Liver (tissue), 9 donors: ENCODE results near the gene PIAS1. TPM values are rescaled to one million over a fixed set of nuclear protein-coding genes. Genes with fewer than 3 reads are reported as not detected.

Experiments used
- DNase-seq: peaks from one replicate; pipeline ENCODE4 v3.0.0-alpha.2; 2017; ENCODE audit warnings: low spot score
- H3K27ac ChIP-seq, 2 donors: one replicate each; pipeline ENCODE4 v1.7.0; 2013; ENCODE audit warnings: inconsistent platforms in 2 of 2, low read length in 2 of 2, control low read depth in 1 of 2, low read depth in 1 of 2, mild to moderate bottlenecking in 1 of 2
- H3K27me3 ChIP-seq, 4 donors: one replicate each; pipeline versions ENCODE4 v1.6.1 to v1.7.0; 2013; ENCODE audit warnings: low read length in 3 of 4, inconsistent platforms in 1 of 4, mild to moderate bottlenecking in 1 of 4, moderate library complexity in 1 of 4; ENCODE audit not compliant: control insufficient read depth in 4 of 4, insufficient read depth in 4 of 4
- H3K36me3 ChIP-seq, 4 donors: one replicate each; pipeline versions ENCODE4 v1.6.1 to v1.7.0; 2013; ENCODE audit warnings: low read length in 3 of 4, mild to moderate bottlenecking in 3 of 4, low read depth in 1 of 4, moderate library complexity in 1 of 4; ENCODE audit not compliant: control insufficient read depth in 4 of 4, insufficient read depth in 3 of 4
- H3K4me1 ChIP-seq, 4 donors: one replicate each; pipeline versions ENCODE4 v1.6.1 to v1.7.0; 2013; ENCODE audit warnings: low read length in 3 of 4, mild to moderate bottlenecking in 3 of 4, moderate library complexity in 1 of 4; ENCODE audit not compliant: control insufficient read depth in 4 of 4, insufficient read depth in 4 of 4
- H3K4me3 ChIP-seq, 3 donors: one replicate each; pipeline versions ENCODE4 v1.6.1 to v1.7.0; 2013; ENCODE audit warnings: low read length in 3 of 3, control low read depth in 1 of 3, low read depth in 1 of 3, mild to moderate bottlenecking in 1 of 3
- H3K9ac ChIP-seq, 2 donors: one replicate each; pipeline ENCODE4 v1.7.0; 2013; ENCODE audit warnings: low read length in 2 of 2, mild to moderate bottlenecking in 2 of 2, moderate library complexity in 2 of 2, control low read depth in 1 of 2, low read depth in 1 of 2
- H3K9me3 ChIP-seq, 4 donors: one replicate each; pipeline versions ENCODE4 v1.6.1 to v1.7.0; 2013; ENCODE audit warnings: low read length in 3 of 4; ENCODE audit not compliant: control insufficient read depth in 4 of 4
- EGR1 ChIP-seq, 2 donors: IDR thresholded peaks; 2 replicates each; pipeline ENCODE4 v1.6.1; 2016 to 2018; ENCODE audit warnings: antibody characterized with exemption in 2 of 2, low read depth in 2 of 2
- FOXA1 ChIP-seq: IDR thresholded peaks from 2 replicates; pipeline ENCODE4 v1.6.1; 2016; ENCODE audit warnings: antibody characterized with exemption
- FOXA2 ChIP-seq: IDR thresholded peaks from 2 replicates; pipeline ENCODE4 v1.6.1; 2016; ENCODE audit warnings: antibody characterized with exemption
- GABPA ChIP-seq, 2 donors: IDR thresholded peaks in 1 of 2; conservative IDR thresholded peaks in 1 of 2; 2 replicates each; pipeline ENCODE4 v1.6.1; 2016; ENCODE audit warnings: antibody characterized with exemption in 2 of 2, mild to moderate bottlenecking in 1 of 2, moderate library complexity in 1 of 2
- HNF4A ChIP-seq, 2 donors: conservative IDR thresholded peaks; 2 replicates each; pipeline ENCODE4 v1.6.1; 2016; ENCODE audit warnings: antibody characterized with exemption in 2 of 2, mild to moderate bottlenecking in 2 of 2
- HNF4G ChIP-seq: IDR thresholded peaks from 2 replicates; pipeline ENCODE4 v1.6.1; 2016; ENCODE audit warnings: antibody characterized with exemption
- JUND ChIP-seq, 2 donors: IDR thresholded peaks; 2 replicates each; pipeline ENCODE4 v1.6.1; 2016; ENCODE audit warnings: antibody characterized with exemption in 2 of 2
- MAX ChIP-seq: IDR thresholded peaks from 2 replicates; pipeline ENCODE4 v1.6.1; 2016; ENCODE audit warnings: antibody characterized with exemption
- NR2F2 ChIP-seq: IDR thresholded peaks from 2 replicates; pipeline ENCODE4 v1.6.1; 2016; ENCODE audit warnings: antibody characterized with exemption
- RAD21 ChIP-seq, 2 donors: IDR thresholded peaks; 2 replicates each; pipeline ENCODE4 v1.6.1; 2016; ENCODE audit warnings: antibody characterized with exemption in 2 of 2, mild to moderate bottlenecking in 2 of 2
- RXRA ChIP-seq, 2 donors: IDR thresholded peaks; 2 replicates each; pipeline ENCODE4 v1.6.1; 2017 to 2018; ENCODE audit warnings: antibody characterized with exemption in 2 of 2, mild to moderate bottlenecking in 1 of 2
- SP1 ChIP-seq: IDR thresholded peaks from 2 replicates; pipeline ENCODE4 v1.6.1; 2018; ENCODE audit warnings: antibody characterized with exemption, mild to moderate bottlenecking
- TAF1 ChIP-seq: conservative IDR thresholded peaks from 2 replicates; pipeline ENCODE4 v1.6.1; 2016; ENCODE audit warnings: antibody characterized with exemption, mild to moderate bottlenecking
- YY1 ChIP-seq: IDR thresholded peaks from 2 replicates; pipeline ENCODE4 v1.6.1; 2016; ENCODE audit warnings: antibody characterized with exemption, mild to moderate bottlenecking
- ZBTB33 ChIP-seq: IDR thresholded peaks from 2 replicates; pipeline ENCODE4 v1.6.1; 2016; ENCODE audit warnings: antibody characterized with exemption
- WGBS: extraction: QIAGEN DNeasy Blood & Tissue Kit; methylation state at CpG from one replicate; pipeline ENCODE4 v1.1.7; 2013; 5-methylcytosine and 5-hydroxymethylcytosine counted together
- polyA plus RNA-seq, 2 donors: library from polyadenylated mRNA; stranded (reverse) in 1 of 2; unstranded in 1 of 2; fragments of 200-250 nt in 1 of 2; fragments of >200 nt in 1 of 2; fragmentation: Nextera tagmentation in 1 of 2; extraction: Ambion mirVana in 1 of 2; gene quantifications; one replicate each; pipeline versions ENCODE4 v1.2.1 to v1.2.3, GENCODE V29; 2013 to 2015
- total RNA-seq, 2 donors: library from RNA; depleted of rRNA; stranded (reverse); fragments of >200 nt; gene quantifications; one replicate each; pipeline ENCODE4 v1.2.3, GENCODE V29; 2014
- TF ChIP-seq, protein P1 (sequence below): IDR thresholded peaks from 2 replicates; pipeline ENCODE4 v1.6.1; 2016; ENCODE audit warnings: antibody characterized with exemption
- TF ChIP-seq, protein P2 (sequence below): fragments of 150-350 bp; IDR thresholded peaks from 2 replicates; pipeline ENCODE4 v1.5.1; 2017; ENCODE audit warnings: improper control_type of control experiment, low read depth, low read length; ENCODE audit not compliant: missing input control
- TF ChIP-seq, protein P3 (sequence below): IDR thresholded peaks from 2 replicates; pipeline ENCODE4 v1.6.1; 2016; ENCODE audit warnings: antibody characterized with exemption, mild to moderate bottlenecking
- donor health status: healthy.
- donor health status: healthy.
- donor health status: healthy.
- donor health status: healthy.
- donor health status: healthy.

The PIAS1 gene
- total and polyA plus RNA-seq, 4 donors: 5.6 to 18.8 (median 13.2) TPM

GRCh38 chr15:68017201-68017600, 36.9 kb upstream of the PIAS1 start:
- H3K9me3 ChIP-seq: no peaks in the 10 kb centered on the region
- peaks cover 0 to 2% (median 0%) of the 10 kb centered on the region in 4 donors for H3K4me1 ChIP-seq
- no peak overlapping the region for H3K9ac ChIP-seq
- H3K4me3 ChIP-seq: no peak overlapping the region
- no peak overlapping the region for H3K27ac ChIP-seq
- no peak for DNase-seq
- H3K27me3 ChIP-seq: no peaks in the 10 kb centered on the region
- no peaks in the 10 kb centered on the region for H3K36me3 ChIP-seq
- 92% methylated on average over 6 of the region's 6 CpGs for WGBS
- no peak for TF ChIP-seq FOXA1
- TF ChIP-seq ZBTB33: no peak
- TF ChIP-seq YY1: no peak
- TF ChIP-seq RXRA (IDR thresholded peaks at IDR 0.05): no peak
- TF ChIP-seq GABPA (IDR thresholded peaks at IDR 0.05 in 1 of 2, conservative IDR thresholded peaks at IDR 0.05 in 1 of 2): no peak
- no peak for TF ChIP-seq RAD21 (IDR thresholded peaks at IDR 0.05)
- TF ChIP-seq TAF1: no peak
- no peak for TF ChIP-seq EGR1 (IDR thresholded peaks at IDR 0.05; ENCODE audit: low read depth in 2 of 2)
- TF ChIP-seq, protein P1, sequence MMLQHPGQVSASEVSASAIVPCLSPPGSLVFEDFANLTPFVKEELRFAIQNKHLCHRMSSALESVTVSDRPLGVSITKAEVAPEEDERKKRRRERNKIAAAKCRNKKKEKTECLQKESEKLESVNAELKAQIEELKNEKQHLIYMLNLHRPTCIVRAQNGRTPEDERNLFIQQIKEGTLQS: no peak
- no peak for TF ChIP-seq MAX
- TF ChIP-seq NR2F2: no peak
- TF ChIP-seq FOXA2: no peak
- TF ChIP-seq HNF4G: no peak
- TF ChIP-seq JUND (IDR thresholded peaks at IDR 0.05): no peak
- TF ChIP-seq, protein P2, sequence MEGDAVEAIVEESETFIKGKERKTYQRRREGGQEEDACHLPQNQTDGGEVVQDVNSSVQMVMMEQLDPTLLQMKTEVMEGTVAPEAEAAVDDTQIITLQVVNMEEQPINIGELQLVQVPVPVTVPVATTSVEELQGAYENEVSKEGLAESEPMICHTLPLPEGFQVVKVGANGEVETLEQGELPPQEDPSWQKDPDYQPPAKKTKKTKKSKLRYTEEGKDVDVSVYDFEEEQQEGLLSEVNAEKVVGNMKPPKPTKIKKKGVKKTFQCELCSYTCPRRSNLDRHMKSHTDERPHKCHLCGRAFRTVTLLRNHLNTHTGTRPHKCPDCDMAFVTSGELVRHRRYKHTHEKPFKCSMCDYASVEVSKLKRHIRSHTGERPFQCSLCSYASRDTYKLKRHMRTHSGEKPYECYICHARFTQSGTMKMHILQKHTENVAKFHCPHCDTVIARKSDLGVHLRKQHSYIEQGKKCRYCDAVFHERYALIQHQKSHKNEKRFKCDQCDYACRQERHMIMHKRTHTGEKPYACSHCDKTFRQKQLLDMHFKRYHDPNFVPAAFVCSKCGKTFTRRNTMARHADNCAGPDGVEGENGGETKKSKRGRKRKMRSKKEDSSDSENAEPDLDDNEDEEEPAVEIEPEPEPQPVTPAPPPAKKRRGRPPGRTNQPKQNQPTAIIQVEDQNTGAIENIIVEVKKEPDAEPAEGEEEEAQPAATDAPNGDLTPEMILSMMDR: no peak
- TF ChIP-seq, protein P3, sequence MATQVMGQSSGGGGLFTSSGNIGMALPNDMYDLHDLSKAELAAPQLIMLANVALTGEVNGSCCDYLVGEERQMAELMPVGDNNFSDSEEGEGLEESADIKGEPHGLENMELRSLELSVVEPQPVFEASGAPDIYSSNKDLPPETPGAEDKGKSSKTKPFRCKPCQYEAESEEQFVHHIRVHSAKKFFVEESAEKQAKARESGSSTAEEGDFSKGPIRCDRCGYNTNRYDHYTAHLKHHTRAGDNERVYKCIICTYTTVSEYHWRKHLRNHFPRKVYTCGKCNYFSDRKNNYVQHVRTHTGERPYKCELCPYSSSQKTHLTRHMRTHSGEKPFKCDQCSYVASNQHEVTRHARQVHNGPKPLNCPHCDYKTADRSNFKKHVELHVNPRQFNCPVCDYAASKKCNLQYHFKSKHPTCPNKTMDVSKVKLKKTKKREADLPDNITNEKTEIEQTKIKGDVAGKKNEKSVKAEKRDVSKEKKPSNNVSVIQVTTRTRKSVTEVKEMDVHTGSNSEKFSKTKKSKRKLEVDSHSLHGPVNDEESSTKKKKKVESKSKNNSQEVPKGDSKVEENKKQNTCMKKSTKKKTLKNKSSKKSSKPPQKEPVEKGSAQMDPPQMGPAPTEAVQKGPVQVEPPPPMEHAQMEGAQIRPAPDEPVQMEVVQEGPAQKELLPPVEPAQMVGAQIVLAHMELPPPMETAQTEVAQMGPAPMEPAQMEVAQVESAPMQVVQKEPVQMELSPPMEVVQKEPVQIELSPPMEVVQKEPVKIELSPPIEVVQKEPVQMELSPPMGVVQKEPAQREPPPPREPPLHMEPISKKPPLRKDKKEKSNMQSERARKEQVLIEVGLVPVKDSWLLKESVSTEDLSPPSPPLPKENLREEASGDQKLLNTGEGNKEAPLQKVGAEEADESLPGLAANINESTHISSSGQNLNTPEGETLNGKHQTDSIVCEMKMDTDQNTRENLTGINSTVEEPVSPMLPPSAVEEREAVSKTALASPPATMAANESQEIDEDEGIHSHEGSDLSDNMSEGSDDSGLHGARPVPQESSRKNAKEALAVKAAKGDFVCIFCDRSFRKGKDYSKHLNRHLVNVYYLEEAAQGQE: no peak
- TF ChIP-seq SP1: no peak
- TF ChIP-seq HNF4A (conservative IDR thresholded peaks at IDR 0.05): no peak
